ENCODE measurements around the gene TRIB2. TPM values are rescaled to one million over a fixed set of nuclear protein-coding genes. Genes with fewer than 3 reads are reported as not detected.

TRIB2 gene
- total and polyA plus RNA-seq, 10 donors: 45.5 to 216 (median 120) TPM

DNA sequence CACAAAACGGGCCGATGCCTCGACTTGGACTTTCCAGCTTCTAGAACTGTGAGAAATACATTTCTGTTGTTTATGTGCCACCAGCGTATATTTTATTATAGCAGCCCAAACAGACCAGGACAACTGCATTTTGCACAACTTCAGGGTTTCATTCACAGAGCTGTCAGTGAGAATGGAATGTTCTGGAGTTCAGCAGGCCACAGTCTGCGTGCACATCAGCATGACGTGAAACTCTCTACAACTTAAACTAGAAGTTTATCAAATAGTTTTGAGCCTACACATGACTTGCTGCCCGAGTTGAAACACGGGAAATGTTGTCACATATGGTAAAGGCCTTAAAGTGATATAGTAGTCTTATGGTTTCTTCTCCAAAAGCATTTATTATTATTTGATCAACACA lies 3.9 kb upstream of the TRIB2 start:
- Histone ChIP-seq H3K4me1 (peaks cover 15 to 55% (median 32%) of the 10 kb centered on the region in 6 donors), H3K9me3 (no peaks in the 10 kb centered on the region), H3K4me3 (no peak overlapping the region), H3K27me3 (replicated peaks in 1 of 7) (peaks cover 0 to 19% (median 0%) of the 10 kb centered on the region in 7 donors), H3K27ac (no peak overlapping the region), H3K36me3 (no peaks in the 10 kb centered on the region)
- intact Hi-C loops (cut with DNase I; ENCODE audit: low total_unique reads): no loop called here
- TF ChIP-seq POLR2AphosphoS5 (IDR thresholded peaks at IDR 0.05) (no peak), POLR2A (IDR thresholded peaks at IDR 0.05) (no peak)
- TF ChIP-seq, protein P1, sequence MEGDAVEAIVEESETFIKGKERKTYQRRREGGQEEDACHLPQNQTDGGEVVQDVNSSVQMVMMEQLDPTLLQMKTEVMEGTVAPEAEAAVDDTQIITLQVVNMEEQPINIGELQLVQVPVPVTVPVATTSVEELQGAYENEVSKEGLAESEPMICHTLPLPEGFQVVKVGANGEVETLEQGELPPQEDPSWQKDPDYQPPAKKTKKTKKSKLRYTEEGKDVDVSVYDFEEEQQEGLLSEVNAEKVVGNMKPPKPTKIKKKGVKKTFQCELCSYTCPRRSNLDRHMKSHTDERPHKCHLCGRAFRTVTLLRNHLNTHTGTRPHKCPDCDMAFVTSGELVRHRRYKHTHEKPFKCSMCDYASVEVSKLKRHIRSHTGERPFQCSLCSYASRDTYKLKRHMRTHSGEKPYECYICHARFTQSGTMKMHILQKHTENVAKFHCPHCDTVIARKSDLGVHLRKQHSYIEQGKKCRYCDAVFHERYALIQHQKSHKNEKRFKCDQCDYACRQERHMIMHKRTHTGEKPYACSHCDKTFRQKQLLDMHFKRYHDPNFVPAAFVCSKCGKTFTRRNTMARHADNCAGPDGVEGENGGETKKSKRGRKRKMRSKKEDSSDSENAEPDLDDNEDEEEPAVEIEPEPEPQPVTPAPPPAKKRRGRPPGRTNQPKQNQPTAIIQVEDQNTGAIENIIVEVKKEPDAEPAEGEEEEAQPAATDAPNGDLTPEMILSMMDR (IDR thresholded peaks at IDR 0.05 in 8 of 11, conservative IDR thresholded peaks at IDR 0.05 in 3 of 11): no peak
- DNase-seq: no peak
- 87 to 95% (median 90%) methylated on average over 8 of the region's 8 CpGs for WGBS, 5 donors

DNA sequence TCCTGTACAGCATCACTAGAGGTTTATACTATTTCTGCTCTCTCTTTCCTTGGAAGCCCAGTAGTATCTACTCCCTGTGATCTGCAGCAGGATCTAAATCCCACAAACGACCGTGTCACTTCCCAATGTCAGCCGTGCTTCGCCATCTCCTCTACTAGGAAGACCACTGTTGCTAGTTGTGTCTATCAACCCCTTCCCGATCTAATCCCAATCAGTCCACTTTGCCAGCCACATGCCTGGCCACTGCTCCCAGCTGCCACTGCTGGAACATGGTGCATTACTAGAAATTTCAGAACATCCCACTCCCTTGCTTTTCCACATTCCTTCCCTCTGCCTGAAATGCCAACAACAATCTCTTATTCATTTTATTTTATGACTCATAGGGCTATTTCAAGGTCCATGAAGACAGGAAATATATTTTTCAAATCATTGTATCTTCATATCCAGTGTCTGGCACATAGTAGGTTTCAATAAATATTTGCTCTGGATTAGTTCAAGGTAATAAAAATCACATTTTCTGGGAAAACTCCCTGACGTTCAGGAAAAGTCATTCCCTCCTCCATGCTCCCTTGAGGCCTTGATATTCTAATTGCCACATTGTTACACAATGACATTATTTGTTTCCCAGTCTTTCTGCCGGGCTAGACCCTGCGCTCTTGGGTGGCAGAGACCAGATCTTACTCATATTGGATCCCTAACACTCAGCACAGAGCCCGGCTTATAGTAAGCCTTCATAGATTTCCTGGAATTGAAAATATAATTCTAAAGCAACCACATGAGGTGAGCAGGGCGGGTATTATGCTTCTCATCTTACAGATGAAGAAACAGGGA lies 2.1 kb upstream of the TRIB2 start:
- no peak for DNase-seq
- intact Hi-C loops (cut with DNase I; ENCODE audit: low total_unique reads): loop anchor here (5.0 kb wide), 1 partner anchor 887 kb away; no protein-coding TSS in a partner anchor
- no peaks in the 10 kb centered on the region for H3K36me3 ChIP-seq
- TF ChIP-seq, protein P1 (IDR thresholded peaks at IDR 0.05 in 8 of 11, conservative IDR thresholded peaks at IDR 0.05 in 3 of 11): no peak
- TF ChIP-seq POLR2A (IDR thresholded peaks at IDR 0.05) (no peak), POLR2AphosphoS5 (IDR thresholded peaks at IDR 0.05) (no peak)
- peaks cover 15 to 56% (median 30%) of the 10 kb centered on the region in 6 donors for H3K4me1 ChIP-seq
- no peak overlapping the region for H3K4me3 ChIP-seq
- no peaks in the 10 kb centered on the region for H3K9me3 ChIP-seq
- H3K27me3 ChIP-seq (replicated peaks in 1 of 7): peaks cover 0 to 36% (median 6%) of the 10 kb centered on the region in 7 donors
- H3K27ac ChIP-seq: peak overlapping the region; percentile 42 to 97 (median 96)
- 75 to 85% (median 81%) methylated on average over 10 of the region's 10 CpGs for WGBS, 5 donors

DNA sequence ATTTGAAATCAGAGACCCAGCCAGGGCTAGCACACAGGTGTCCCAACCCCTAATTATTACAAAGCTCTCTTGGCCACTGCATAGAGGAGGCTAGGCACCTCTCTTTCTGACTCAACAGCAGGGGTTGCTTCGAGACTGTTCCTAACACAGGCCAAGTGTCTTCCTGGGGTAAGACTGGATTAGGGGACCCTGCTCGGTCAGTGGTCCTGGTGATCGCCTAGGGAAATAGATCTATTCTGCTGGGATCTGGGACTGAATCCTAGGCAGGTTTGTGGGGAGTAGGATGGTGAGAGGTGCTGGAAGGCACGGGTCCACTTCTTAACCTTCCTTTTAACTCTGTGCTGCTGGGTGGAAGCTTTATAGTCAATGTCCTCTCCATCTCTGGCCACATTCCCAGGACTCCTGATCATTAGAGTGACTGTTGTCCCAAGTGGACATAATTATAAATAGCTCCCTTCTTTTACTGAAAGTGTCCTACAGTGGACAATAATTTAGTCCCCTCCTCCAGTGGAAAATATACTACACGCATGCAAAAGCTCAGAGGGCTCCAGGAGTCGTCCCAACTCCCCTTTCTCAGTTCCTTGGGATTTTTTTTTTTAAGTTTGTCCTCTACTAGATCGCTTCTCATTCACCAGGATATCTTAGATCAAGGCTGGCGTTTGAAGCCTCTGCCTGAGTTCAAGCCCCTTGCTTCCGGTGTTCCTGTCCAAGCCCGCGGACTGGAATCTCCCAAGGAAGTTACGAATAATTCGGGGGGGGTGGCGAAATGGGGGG lies 1.3 kb upstream of the TRIB2 start:
- no peaks in the 10 kb centered on the region for H3K36me3 ChIP-seq
- intact Hi-C loops (cut with DNase I; ENCODE audit: low total_unique reads): loop anchor here (5.0 kb wide), 1 partner anchor 888 kb away; no protein-coding TSS in a partner anchor
- H3K9me3 ChIP-seq: no peaks in the 10 kb centered on the region
- peak overlapping the region; percentile 52 to 92 (median 78) for H3K4me3 ChIP-seq
- DNase-seq: no peak
- peaks cover 0 to 36% (median 6%) of the 10 kb centered on the region in 7 donors for H3K27me3 ChIP-seq (replicated peaks in 1 of 7)
- peaks cover 8 to 56% (median 28%) of the 10 kb centered on the region in 6 donors for H3K4me1 ChIP-seq
- WGBS, 5 donors: 30 to 38% (median 34%) methylated on average over 14 of the region's 14 CpGs
- TF ChIP-seq, protein P1 (IDR thresholded peaks at IDR 0.05 in 8 of 11, conservative IDR thresholded peaks at IDR 0.05 in 3 of 11): no peak
- no peak for TF ChIP-seq POLR2AphosphoS5 (IDR thresholded peaks at IDR 0.05)
- TF ChIP-seq POLR2A (IDR thresholded peaks at IDR 0.05): no peak
- peak overlapping the region; percentile 84 to 97 (median 96) for H3K27ac ChIP-seq

DNA sequence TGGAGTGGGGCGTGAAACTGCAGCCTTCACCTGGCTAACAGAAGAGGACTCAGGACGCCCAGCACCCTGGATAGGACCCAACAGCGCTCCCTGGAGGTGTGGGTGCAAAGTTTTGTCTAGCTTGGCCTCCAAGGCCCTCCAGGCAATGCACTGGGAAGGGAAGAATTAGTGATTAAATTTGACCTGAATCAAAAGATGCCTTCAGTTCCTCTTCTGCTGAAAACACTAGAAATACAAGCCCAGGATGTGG lies 779 bp upstream of the TRIB2 start:
- WGBS, 5 donors: 0 to 5% (median 2%) methylated on average over 3 of the region's 3 CpGs
- peaks cover 8 to 56% (median 27%) of the 10 kb centered on the region in 6 donors for H3K4me1 ChIP-seq
- H3K27ac ChIP-seq: peak overlapping the region; percentile 84 to 97 (median 96)
- H3K9me3 ChIP-seq: no peaks in the 10 kb centered on the region
- no peaks in the 10 kb centered on the region for H3K36me3 ChIP-seq
- peak; percentile 93 for DNase-seq
- H3K4me3 ChIP-seq: peak overlapping the region; percentile 52 to 92 (median 78)
- H3K27me3 ChIP-seq (replicated peaks in 1 of 7): peaks cover 0 to 36% (median 6%) of the 10 kb centered on the region in 7 donors
- no peak for TF ChIP-seq POLR2A (IDR thresholded peaks at IDR 0.05)
- TF ChIP-seq, protein P1 (IDR thresholded peaks at IDR 0.05 in 8 of 11, conservative IDR thresholded peaks at IDR 0.05 in 3 of 11): peak; percentile 36 to 83 (median 72)
- no peak for TF ChIP-seq POLR2AphosphoS5 (IDR thresholded peaks at IDR 0.05)
- intact Hi-C loops (cut with DNase I; ENCODE audit: low total_unique reads): loop anchor here (5.0 kb wide), 1 partner anchor 889 kb away; no protein-coding TSS in a partner anchor
